ENCODE results near the gene MYO5B.

DNA sequence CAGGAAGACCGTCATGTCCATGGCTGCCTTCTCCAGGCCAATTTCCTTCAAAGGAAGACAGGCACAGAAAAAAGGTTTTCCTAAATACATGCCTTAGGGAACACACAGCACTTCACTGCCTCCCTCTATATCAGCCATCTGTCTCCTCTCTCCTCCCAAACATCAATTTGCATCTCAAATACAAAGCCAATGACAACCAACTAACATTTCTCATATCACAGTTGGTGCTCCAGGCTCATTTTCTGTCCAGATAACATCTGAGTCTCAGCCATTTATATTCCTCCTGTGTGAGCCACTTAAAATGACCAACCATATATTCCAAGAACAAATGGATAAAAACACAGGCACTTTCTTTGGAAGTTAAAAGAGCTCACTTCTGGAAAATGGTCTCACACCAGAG is 319.2 kb downstream of the MYO5B start:
- TF ChIP-seq, protein P1, sequence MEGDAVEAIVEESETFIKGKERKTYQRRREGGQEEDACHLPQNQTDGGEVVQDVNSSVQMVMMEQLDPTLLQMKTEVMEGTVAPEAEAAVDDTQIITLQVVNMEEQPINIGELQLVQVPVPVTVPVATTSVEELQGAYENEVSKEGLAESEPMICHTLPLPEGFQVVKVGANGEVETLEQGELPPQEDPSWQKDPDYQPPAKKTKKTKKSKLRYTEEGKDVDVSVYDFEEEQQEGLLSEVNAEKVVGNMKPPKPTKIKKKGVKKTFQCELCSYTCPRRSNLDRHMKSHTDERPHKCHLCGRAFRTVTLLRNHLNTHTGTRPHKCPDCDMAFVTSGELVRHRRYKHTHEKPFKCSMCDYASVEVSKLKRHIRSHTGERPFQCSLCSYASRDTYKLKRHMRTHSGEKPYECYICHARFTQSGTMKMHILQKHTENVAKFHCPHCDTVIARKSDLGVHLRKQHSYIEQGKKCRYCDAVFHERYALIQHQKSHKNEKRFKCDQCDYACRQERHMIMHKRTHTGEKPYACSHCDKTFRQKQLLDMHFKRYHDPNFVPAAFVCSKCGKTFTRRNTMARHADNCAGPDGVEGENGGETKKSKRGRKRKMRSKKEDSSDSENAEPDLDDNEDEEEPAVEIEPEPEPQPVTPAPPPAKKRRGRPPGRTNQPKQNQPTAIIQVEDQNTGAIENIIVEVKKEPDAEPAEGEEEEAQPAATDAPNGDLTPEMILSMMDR (IDR thresholded peaks at IDR 0.05; ENCODE audit: low read depth, low read length, poor library complexity, severe bottlenecking): no peak
- TF ChIP-seq EZH2phosphoT487 (IDR thresholded peaks at IDR 0.05; ENCODE audit: borderline replicate concordance, low read length): no peak

Data from DOHH2 (cell line).